Measurements from ENCODE around the gene WNT5B.

Gene WNT5B

GRCh38 chr12:1607940-1608712 lies 20.9 kb upstream of the WNT5B start:
- TF ChIP-seq POLR2A (IDR thresholded peaks at IDR 0.05; ENCODE audit: low read length) (no peak), GATA1 (IDR thresholded peaks at IDR 0.05; ENCODE audit: low read depth, low read length) (no peak)
- peak in 1 of 2 experiments; percentile 50 for DNase-seq

GRCh38 chr12:1608713-1609119 lies 20.3 kb upstream of the WNT5B start:
- TF ChIP-seq POLR2A (IDR thresholded peaks at IDR 0.05; ENCODE audit: low read length) (no peak), GATA1 (IDR thresholded peaks at IDR 0.05; ENCODE audit: low read depth, low read length) (no peak)
- no peak for DNase-seq

DNA sequence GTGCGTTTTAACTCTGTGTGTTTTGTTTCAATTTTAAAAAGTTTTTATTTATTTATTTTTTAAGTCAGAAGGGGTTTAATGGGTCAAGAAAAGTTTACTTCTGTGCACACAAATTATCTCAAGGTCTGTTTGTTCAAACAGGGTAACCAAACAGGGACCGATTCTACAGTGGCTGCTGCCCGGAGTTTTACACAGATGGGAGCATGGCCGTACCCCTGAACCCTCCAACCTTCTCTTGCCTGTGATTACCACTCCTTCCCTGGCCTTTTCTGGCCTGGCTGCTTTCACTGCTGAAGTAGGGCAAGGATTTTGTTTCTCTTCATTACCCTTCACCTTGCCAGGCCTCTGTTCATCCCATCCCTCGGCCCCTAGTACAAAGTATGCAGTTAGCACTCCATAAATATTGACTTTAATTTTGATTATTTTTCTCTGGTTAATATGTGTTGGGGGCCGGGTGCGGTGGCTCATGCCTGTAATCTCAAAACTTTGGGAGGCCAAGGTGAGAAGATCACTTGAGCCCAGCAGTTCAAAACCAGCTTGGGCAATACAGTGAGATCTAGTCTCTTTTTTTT lies 18.9 kb upstream of the WNT5B start:
- DNase-seq = no peak
- TF ChIP-seq POLR2A (IDR thresholded peaks at IDR 0.05; ENCODE audit: low read length) = no peak
- TF ChIP-seq GATA1 (IDR thresholded peaks at IDR 0.05; ENCODE audit: low read depth, low read length) = no peak

DNA sequence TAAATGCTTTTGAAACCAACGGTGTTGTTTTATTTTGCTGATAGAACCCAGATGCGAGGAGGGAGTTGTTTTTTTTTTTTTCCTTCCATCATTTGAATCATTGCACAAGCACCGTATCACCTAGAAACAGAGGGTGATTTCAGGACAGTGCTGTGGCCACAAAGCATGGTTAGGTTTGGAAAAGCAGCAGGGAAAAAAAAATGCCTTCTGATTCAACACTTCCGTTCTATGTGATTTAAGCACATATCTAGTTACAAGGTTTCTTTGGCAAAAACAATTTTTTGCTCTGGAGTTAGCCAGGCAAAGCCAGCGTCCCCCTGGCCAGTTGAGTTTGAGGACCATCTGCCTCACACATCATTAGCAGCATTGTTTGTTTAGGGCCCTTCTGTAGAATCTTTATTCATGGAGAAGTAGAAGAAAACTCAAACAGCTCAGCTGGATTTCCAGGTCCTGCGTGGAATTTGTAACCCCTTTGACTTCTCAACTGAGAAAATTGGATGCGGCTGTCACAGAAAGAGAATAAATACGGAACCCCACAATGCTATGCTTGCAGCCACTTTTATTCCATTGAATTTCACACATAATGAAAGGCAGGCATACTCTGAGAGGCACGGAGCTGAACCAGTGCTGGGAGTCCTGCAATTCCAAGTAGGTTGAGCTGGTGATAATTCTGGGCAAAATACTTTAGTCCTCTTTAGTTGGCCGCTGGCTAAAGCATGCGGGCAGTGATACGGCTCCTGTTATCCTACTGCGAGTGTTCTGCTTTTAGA lies 17.0 kb upstream of the WNT5B start:
- DNase-seq = no peak
- TF ChIP-seq GATA1 (IDR thresholded peaks at IDR 0.05; ENCODE audit: low read depth, low read length) (no peak), POLR2A (IDR thresholded peaks at IDR 0.05; ENCODE audit: low read length) (no peak)

GRCh38 chr12:1613860-1614259 lies 15.2 kb upstream of the WNT5B start:
- no peak for TF ChIP-seq POLR2A (IDR thresholded peaks at IDR 0.05; ENCODE audit: low read length)
- TF ChIP-seq GATA1 (IDR thresholded peaks at IDR 0.05; ENCODE audit: low read depth, low read length) = no peak
- DNase-seq = peak; percentile 12 to 40

- no peak for DNase-seq
- TF ChIP-seq POLR2A (IDR thresholded peaks at IDR 0.05; ENCODE audit: low read length) (no peak), GATA1 (IDR thresholded peaks at IDR 0.05; ENCODE audit: low read depth, low read length) (no peak)
These were observed 14.7 kb upstream of the WNT5B start for GRCh38 chr12:1614360-1614759.

DNA sequence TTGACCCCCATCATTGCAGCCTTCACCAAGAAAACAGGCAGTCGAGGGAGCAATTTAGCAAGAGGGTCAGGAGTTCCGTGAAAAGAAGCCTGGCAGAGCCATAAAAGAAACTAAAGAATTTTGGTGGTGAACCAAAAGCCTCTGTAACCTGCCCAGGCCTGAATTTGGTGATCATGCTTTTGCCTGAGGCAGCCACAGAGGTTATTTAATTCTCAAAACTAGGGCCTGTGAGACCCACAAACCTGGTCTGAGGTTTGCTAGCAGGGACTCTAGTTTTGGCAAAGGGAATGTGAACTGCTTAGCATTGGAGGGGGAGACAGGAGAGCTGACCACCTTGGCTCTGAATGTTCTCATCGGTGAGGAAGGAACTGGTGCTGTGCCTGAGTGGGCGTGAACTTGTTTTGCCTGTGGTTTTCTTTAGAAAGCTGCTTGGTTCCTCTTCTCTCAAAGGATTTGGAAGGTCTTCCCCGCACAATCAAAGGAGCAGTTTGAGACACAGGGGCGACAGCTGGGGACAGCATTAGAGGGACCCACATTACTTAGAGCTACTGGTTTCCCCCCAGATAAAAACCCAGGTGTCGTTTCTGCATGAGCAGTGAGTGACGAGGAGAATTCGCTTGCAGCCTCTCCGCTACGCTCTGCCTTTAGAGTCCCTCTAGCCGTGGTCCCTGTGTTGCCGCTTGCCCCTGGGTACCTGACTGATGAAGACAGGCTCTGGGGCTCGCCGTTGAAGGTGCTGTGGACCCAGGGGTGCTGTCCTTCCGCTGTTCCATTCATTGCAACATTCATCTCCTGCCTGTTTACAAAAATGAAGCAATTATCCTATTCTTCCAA lies 12.6 kb upstream of the WNT5B start:
- TF ChIP-seq POLR2A (IDR thresholded peaks at IDR 0.05; ENCODE audit: low read length) = no peak
- no peak for TF ChIP-seq GATA1 (IDR thresholded peaks at IDR 0.05; ENCODE audit: low read depth, low read length)
- DNase-seq = no peak

- TF ChIP-seq POLR2A (IDR thresholded peaks at IDR 0.05; ENCODE audit: low read length) (no peak), GATA1 (IDR thresholded peaks at IDR 0.05; ENCODE audit: low read depth, low read length) (no peak)
These were observed 10.5 kb upstream of the WNT5B start for GRCh38 chr12:1618489-1618888.

GRCh38 chr12:1619159-1619558 lies 9.9 kb upstream of the WNT5B start:
- TF ChIP-seq GATA1 (IDR thresholded peaks at IDR 0.05; ENCODE audit: low read depth, low read length) (no peak), POLR2A (IDR thresholded peaks at IDR 0.05; ENCODE audit: low read length) (no peak)

More at GRCh38 chr12:1618489-1618888, 10.5 kb upstream of the WNT5B start:
- DNase-seq = no peak

DNA sequence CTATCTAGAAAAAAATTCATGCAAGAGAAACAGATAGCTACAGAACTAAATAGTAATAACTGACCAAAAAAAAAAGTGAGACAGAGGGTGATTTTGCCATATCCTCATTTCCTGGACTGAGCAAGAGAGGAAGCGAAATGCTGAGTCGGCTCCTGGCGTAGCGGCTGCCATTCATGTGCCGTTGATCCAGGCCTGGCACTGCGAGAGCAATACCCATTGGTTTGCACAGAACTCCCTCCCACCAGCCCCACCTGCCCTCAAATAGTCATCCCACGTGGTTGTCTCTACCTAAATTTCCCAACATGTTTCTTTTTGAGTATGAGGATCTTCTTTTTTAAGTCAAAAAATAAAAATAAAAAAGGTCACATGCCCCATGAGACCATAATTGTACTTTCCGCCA lies 9.4 kb upstream of the WNT5B start:
- no peak for DNase-seq
- TF ChIP-seq GATA1 (IDR thresholded peaks at IDR 0.05; ENCODE audit: low read depth, low read length) (no peak), POLR2A (IDR thresholded peaks at IDR 0.05; ENCODE audit: low read length) (no peak)

More at GRCh38 chr12:1619159-1619558, 9.9 kb upstream of the WNT5B start:
- DNase-seq = no peak

- DNase-seq = no peak
- TF ChIP-seq GATA1 (IDR thresholded peaks at IDR 0.05; ENCODE audit: low read depth, low read length) (no peak), POLR2A (IDR thresholded peaks at IDR 0.05; ENCODE audit: low read length) (no peak)
These were observed 8.9 kb upstream of the WNT5B start for GRCh38 chr12:1620092-1620491.

- no peak for DNase-seq
- TF ChIP-seq GATA1 (IDR thresholded peaks at IDR 0.05; ENCODE audit: low read depth, low read length) (no peak), POLR2A (IDR thresholded peaks at IDR 0.05; ENCODE audit: low read length) (no peak)
These were observed 6.6 kb upstream of the WNT5B start for GRCh38 chr12:1622406-1622805.

- no peak for TF ChIP-seq GATA1 (IDR thresholded peaks at IDR 0.05; ENCODE audit: low read depth, low read length)
- TF ChIP-seq POLR2A (IDR thresholded peaks at IDR 0.05; ENCODE audit: low read length) = no peak
- no peak for DNase-seq
These were observed 504 bp downstream of the WNT5B start for GRCh38 chr12:1629338-1630132.

Measured in erythroblast (primary cell).